HepG2 (cell line): Measurements from ENCODE around the gene SAMD10. TPM values are rescaled to one million over a fixed set of nuclear protein-coding genes. Genes with fewer than 3 reads are reported as not detected.

Experiments used
- ATF1 ChIP-seq: IDR thresholded peaks from 2 replicates; pipeline ENCODE4 v1.6.1; 2016; ENCODE audit warnings: mild to moderate bottlenecking, control low read depth
- MAFF ChIP-seq: IDR thresholded peaks from 2 replicates; pipeline ENCODE4 v1.6.1; 2011; ENCODE audit warnings: low read depth, low read length, improper control_type of control experiment
- POLR2G ChIP-seq: fragments of 200-400 bp; formaldehyde crosslinking; IDR thresholded peaks from 2 replicates; pipeline ENCODE4 v1.6.1; 2018; ENCODE audit warnings: mild to moderate bottlenecking, low read depth, low read length, moderate library complexity
- SIN3A ChIP-seq: IDR thresholded peaks from 2 replicates; pipeline ENCODE4 v1.6.1; 2011; ENCODE audit warnings: low read depth, mild to moderate bottlenecking, control low read depth, low read length, borderline replicate concordance
- TOPORS ChIP-seq: sonication (generic); formaldehyde crosslinking; IDR thresholded peaks from 2 replicates; pipeline ENCODE4 v1.8.0; 2023; ENCODE audit warnings: mild to moderate bottlenecking, missing genetic modification reagents
- ZNF234 ChIP-seq: sonication (generic); formaldehyde crosslinking; conservative IDR thresholded peaks from 2 replicates; pipeline ENCODE4 v1.5.1; 2020; ENCODE audit warnings: mild to moderate bottlenecking, missing genetic modification reagents
- ZNF24 ChIP-seq: fragments of 450-650 bp; IDR thresholded peaks from 2 replicates; pipeline ENCODE4 v1.6.1; 2017; ENCODE audit warnings: antibody characterized with exemption, mild to moderate bottlenecking
- ZNF282 ChIP-seq: fragments of 450-650 bp; IDR thresholded peaks from 2 replicates; pipeline ENCODE4 v1.6.1; 2018; ENCODE audit not compliant: partially characterized antibody
- ZNF354B ChIP-seq: sonication (generic); formaldehyde crosslinking; IDR thresholded peaks from 2 replicates; pipeline ENCODE4 v1.8.0; 2022; ENCODE audit warnings: mild to moderate bottlenecking, missing genetic modification reagents
- ZNF431 ChIP-seq: sonication (generic); formaldehyde crosslinking; IDR thresholded peaks from 2 replicates; pipeline ENCODE4 v1.9.0; 2022; ENCODE audit warnings: missing genetic modification reagents, low read depth, mild to moderate bottlenecking, borderline replicate concordance
- ZNF446 ChIP-seq: sonication (generic); formaldehyde crosslinking; IDR thresholded peaks from 2 replicates; pipeline ENCODE4 v1.5.0; 2020; ENCODE audit warnings: mild to moderate bottlenecking, missing genetic modification reagents
- ZNF569 ChIP-seq: sonication (generic); formaldehyde crosslinking; IDR thresholded peaks from 2 replicates; pipeline ENCODE4 v1.5.0; 2020; ENCODE audit warnings: mild to moderate bottlenecking, missing genetic modification reagents, moderate library complexity, borderline replicate concordance
- ZNF7 ChIP-seq: IDR thresholded peaks from 2 replicates; pipeline ENCODE4 v1.6.1; 2016; ENCODE audit warnings: missing biosample characterization, missing genetic modification reagents
- polyA plus RNA-seq, 8 experiments: library from polyadenylated mRNA; depleted of rRNA in 3 of 8; stranded (reverse) in 7 of 8; unstranded in 1 of 8; fragments of >200 nt; fragmentation: Illumina TruSeq in 4 of 8; extraction: Trizol in 4 of 8; gene quantifications; 2 replicates each; pipeline versions ENCODE4 v1.2.1 to v1.2.3, GENCODE V29; 2011 to 2016; ENCODE audit warnings: low read depth in 4 of 8, missing spikeins in 1 of 8, mixed read lengths in 1 of 8; ENCODE audit not compliant: insufficient read depth in 1 of 8
- total RNA-seq, 5 experiments: library from RNA; depleted of rRNA; stranded (reverse); fragments of >200 nt; fragmentation: Illumina TruSeq; extraction: Trizol; gene quantifications; 2 replicates each; pipeline ENCODE4 v1.2.3, GENCODE V29; 2016; ENCODE audit warnings: low read depth in 1 of 5
- TF ChIP-seq, protein P1 (sequence below): sonication (generic); formaldehyde crosslinking; IDR thresholded peaks from 2 replicates; pipeline ENCODE4 v1.4.0; 2020; ENCODE audit warnings: missing genetic modification reagents
- TF ChIP-seq, protein P2 (sequence below): sonication (generic); formaldehyde crosslinking; IDR thresholded peaks from 2 replicates; pipeline ENCODE4 v1.9.0; 2021; ENCODE audit warnings: missing genetic modification reagents, mild to moderate bottlenecking, borderline replicate concordance
- TF ChIP-seq, protein P3 (sequence below): sonication (generic); formaldehyde crosslinking; IDR thresholded peaks from 2 replicates; pipeline ENCODE4 v1.8.1; 2023; ENCODE audit warnings: mild to moderate bottlenecking, missing genetic modification reagents
- TF ChIP-seq, protein P4 (sequence below): sonication (generic); formaldehyde crosslinking; IDR thresholded peaks from 2 replicates; pipeline ENCODE4 v1.9.0; 2022; ENCODE audit warnings: low read depth, missing genetic modification reagents
- TF ChIP-seq, protein P5 (sequence below): sonication (generic); formaldehyde crosslinking; IDR thresholded peaks from 2 replicates; pipeline ENCODE4 v1.8.1; 2023; ENCODE audit warnings: mild to moderate bottlenecking, missing genetic modification reagents, borderline replicate concordance
- TF ChIP-seq, protein P6 (sequence below): sonication (generic); formaldehyde crosslinking; IDR thresholded peaks from 2 replicates; pipeline ENCODE4 v1.4.0; 2020; ENCODE audit warnings: missing genetic modification reagents
- TF ChIP-seq, protein P7 (sequence below): sonication (generic); formaldehyde crosslinking; IDR thresholded peaks from 2 replicates; pipeline ENCODE4 v1.8.0; 2022; ENCODE audit warnings: missing genetic modification reagents, low read depth, mild to moderate bottlenecking, borderline replicate concordance

SAMD10 gene
- total and polyA plus RNA-seq, 2 of the 13 experiments (the other 11 are each of a cell fraction or from before 2014, with no cell fraction given) = 6.1 to 11.0 TPM

DNA sequence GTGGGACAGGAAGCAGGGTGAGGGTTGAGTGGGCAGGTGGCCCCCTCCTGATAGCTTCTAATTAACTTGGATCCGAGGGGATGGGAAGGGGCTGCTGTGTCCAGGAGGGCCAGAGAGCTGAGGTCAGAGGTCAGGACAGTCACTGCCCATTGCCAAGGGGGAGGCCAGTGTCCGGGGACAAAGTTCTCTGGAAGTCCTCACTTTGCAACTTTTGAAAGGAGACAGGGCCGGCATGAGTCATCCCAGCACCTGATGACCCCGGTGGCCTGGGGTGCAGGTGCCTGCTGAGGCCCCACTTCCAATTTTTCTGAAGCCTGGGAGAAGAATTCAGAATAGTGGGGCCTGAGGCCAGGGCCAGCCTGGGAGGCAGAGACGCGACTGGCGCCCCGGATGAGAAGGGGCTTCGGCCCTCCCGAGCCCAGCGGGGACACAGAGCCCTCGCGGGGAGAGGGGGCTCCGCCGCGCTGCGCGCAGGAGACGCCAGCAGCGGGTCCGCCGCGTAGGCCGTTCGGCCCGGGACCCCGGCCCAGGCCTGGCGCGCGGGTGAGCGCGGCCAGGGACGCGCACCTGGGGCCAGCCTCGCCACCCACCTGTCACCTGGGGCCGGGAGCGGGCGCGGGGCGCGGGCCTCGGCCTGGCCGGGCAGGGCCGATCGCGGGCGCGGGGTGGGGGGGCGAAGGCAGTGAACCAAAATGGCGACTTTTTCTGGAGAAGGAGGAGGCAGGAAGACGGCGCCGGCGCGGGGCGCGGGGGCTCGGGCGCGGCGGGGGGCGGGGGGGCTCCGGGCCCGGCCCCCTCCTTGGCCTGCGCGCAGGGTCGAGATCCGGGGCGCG, 10.3 kb downstream of the SAMD10 start (continued):
- no peak for TF ChIP-seq MAFF
- peak; percentile 81 for TF ChIP-seq POLR2G
- TF ChIP-seq SIN3A = peak; percentile 72; the same call in 1 of the 2 replicates
- TF ChIP-seq, protein P1, sequence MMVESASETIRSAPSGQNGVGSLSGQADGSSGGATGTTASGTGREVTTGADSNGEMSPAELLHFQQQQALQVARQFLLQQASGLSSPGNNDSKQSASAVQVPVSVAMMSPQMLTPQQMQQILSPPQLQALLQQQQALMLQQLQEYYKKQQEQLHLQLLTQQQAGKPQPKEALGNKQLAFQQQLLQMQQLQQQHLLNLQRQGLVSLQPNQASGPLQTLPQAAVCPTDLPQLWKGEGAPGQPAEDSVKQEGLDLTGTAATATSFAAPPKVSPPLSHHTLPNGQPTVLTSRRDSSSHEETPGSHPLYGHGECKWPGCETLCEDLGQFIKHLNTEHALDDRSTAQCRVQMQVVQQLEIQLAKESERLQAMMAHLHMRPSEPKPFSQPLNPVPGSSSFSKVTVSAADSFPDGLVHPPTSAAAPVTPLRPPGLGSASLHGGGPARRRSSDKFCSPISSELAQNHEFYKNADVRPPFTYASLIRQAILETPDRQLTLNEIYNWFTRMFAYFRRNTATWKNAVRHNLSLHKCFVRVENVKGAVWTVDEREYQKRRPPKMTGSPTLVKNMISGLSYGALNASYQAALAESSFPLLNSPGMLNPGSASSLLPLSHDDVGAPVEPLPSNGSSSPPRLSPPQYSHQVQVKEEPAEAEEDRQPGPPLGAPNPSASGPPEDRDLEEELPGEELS (CRISPR knock-in tag) = peak; percentile 68
- TF ChIP-seq, protein P2, sequence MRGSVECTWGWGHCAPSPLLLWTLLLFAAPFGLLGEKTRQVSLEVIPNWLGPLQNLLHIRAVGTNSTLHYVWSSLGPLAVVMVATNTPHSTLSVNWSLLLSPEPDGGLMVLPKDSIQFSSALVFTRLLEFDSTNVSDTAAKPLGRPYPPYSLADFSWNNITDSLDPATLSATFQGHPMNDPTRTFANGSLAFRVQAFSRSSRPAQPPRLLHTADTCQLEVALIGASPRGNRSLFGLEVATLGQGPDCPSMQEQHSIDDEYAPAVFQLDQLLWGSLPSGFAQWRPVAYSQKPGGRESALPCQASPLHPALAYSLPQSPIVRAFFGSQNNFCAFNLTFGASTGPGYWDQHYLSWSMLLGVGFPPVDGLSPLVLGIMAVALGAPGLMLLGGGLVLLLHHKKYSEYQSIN (CRISPR knock-in tag) = no peak
- TF ChIP-seq, protein P3, sequence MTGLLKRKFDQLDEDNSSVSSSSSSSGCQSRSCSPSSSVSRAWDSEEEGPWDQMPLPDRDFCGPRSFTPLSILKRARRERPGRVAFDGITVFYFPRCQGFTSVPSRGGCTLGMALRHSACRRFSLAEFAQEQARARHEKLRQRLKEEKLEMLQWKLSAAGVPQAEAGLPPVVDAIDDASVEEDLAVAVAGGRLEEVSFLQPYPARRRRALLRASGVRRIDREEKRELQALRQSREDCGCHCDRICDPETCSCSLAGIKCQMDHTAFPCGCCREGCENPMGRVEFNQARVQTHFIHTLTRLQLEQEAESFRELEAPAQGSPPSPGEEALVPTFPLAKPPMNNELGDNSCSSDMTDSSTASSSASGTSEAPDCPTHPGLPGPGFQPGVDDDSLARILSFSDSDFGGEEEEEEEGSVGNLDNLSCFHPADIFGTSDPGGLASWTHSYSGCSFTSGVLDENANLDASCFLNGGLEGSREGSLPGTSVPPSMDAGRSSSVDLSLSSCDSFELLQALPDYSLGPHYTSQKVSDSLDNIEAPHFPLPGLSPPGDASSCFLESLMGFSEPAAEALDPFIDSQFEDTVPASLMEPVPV (CRISPR knock-in tag) = peak; percentile 80; the same call in 1 of the 2 replicates
- no peak for TF ChIP-seq ZNF569
- TF ChIP-seq, protein P4, sequence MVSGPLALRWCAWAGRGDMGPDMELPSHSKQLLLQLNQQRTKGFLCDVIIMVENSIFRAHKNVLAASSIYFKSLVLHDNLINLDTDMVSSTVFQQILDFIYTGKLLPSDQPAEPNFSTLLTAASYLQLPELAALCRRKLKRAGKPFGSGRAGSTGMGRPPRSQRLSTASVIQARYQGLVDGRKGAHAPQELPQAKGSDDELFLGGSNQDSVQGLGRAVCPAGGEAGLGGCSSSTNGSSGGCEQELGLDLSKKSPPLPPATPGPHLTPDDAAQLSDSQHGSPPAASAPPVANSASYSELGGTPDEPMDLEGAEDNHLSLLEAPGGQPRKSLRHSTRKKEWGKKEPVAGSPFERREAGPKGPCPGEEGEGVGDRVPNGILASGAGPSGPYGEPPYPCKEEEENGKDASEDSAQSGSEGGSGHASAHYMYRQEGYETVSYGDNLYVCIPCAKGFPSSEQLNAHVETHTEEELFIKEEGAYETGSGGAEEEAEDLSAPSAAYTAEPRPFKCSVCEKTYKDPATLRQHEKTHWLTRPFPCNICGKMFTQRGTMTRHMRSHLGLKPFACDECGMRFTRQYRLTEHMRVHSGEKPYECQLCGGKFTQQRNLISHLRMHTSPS = peak; percentile 78; the same call in 1 of the 2 replicates
- no peak for TF ChIP-seq TOPORS (CRISPR knock-in tag)
- TF ChIP-seq ZNF282 = no peak
- TF ChIP-seq ATF1 (CRISPR knock-in tag) = no peak
- no peak for TF ChIP-seq ZNF234 (CRISPR knock-in tag)
- TF ChIP-seq, protein P5, sequence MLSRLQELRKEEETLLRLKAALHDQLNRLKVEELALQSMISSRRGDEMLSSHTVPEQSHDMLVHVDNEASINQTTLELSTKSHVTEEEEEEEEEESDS (CRISPR knock-in tag) = no peak
- TF ChIP-seq, protein P6, sequence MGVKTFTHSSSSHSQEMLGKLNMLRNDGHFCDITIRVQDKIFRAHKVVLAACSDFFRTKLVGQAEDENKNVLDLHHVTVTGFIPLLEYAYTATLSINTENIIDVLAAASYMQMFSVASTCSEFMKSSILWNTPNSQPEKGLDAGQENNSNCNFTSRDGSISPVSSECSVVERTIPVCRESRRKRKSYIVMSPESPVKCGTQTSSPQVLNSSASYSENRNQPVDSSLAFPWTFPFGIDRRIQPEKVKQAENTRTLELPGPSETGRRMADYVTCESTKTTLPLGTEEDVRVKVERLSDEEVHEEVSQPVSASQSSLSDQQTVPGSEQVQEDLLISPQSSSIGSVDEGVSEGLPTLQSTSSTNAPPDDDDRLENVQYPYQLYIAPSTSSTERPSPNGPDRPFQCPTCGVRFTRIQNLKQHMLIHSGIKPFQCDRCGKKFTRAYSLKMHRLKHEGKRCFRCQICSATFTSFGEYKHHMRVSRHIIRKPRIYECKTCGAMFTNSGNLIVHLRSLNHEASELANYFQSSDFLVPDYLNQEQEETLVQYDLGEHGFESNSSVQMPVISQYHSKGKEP (CRISPR knock-in tag) = no peak; the same call in 1 of the 2 replicates
- 0 out of 2 replicates have a peak, but pooled peaks have one; percentile 65 for TF ChIP-seq ZNF446 (CRISPR knock-in tag)
- TF ChIP-seq, protein P7, sequence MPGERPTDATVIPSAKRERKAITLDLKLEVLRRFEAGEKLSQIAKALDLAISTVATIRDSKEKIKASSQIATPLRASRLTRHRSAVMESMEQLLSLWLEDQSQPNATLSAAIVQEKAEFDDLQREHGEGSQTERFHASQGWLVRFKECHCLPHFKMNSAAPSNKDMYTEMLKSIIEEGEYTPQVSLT (CRISPR knock-in tag) = no peak
- no peak for TF ChIP-seq ZNF7 (CRISPR knock-in tag)
- no peak for TF ChIP-seq ZNF354B
- peak; percentile 19; the same call in 1 of the 2 replicates for TF ChIP-seq ZNF431 (CRISPR knock-in tag)
- no peak for TF ChIP-seq ZNF24
